Measurements from ENCODE around the gene CNOT8. TPM values are rescaled to one million over a fixed set of nuclear protein-coding genes. Genes with fewer than 3 reads are reported as not detected.

Gene CNOT8
- total and polyA plus RNA-seq, 9 of the 15 experiments (the other 6 are each of a cell fraction or from before 2014, with no cell fraction given): 15.2 to 68.9 (median 52.1) TPM

DNA sequence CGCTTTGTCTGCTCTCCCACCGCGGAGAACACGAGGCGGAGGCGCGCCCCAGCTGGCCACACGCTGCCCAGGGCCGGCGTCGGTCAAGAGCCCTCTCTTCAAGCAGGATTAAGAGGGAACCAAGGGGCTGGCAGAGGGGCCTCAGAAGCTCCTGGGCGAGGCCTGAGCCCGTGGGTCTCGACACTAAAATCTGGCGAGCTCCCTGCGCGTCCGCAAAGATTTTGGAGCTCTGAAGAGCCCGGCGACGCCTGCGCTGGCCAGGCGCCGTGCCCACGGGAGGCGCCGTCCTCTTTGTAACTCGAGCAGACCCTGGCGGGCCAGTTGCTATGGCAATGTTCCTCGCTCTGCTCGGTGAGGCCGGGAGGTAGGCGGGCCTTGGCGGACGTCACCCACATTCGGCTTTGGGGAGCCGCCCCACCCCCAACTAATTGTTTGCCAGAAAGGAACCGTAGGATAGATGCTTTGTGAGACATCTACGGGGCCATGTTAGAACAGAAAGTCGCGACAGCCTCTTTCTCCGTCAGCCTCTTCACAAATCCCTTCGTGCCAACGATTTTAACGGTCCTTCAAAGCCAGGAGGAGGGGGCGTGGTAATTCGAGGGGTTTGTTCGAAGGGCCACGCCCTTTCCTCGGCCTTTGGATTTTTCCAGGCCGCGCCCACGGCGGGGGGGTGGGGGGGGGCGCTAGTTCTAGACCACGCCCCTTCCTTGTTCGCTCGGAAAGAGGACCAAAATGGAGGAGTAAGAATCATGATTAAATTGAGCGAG is 714 bp upstream of the CNOT8 start:
- Histone ChIP-seq H3K79me2 (ENCODE audit: control insufficient read depth, insufficient read depth, low read length) (peaks cover 44% of the 10 kb centered on the region), H3K27me3 (ENCODE audit: control insufficient read depth in 2 of 2, insufficient read depth in 2 of 2, low read length in 2 of 2) (no peaks in the 10 kb centered on the region), H3K4me1 (replicated peaks in 1 of 2; ENCODE audit: control insufficient read depth in 2 of 2, insufficient read depth in 2 of 2, low read length in 2 of 2) (peaks cover 17 to 31% of the 10 kb centered on the region in 2 experiments; a peak in 4 of 5 replicates), H3K9me1 (ENCODE audit: control insufficient read depth, insufficient read depth, low read length) (no peaks in the 10 kb centered on the region), H3K4me2 (ENCODE audit: insufficient read depth, low read length) (peak overlapping the region; percentile 96), H2AFZ (ENCODE audit: low read depth, low read length) (peak overlapping the region; percentile 95), H3K4me3 (peak overlapping the region; percentile 88), H3K9ac (ENCODE audit: insufficient read depth in 1 of 2, low read depth in 2 of 2, low read length in 2 of 2) (peak overlapping the region; percentile 87 to 97), H3K9me3 (replicated peaks; ENCODE audit: control insufficient read depth, insufficient read depth, low read depth, low read length) (no peaks in the 10 kb centered on the region), H4K20me1 (replicated peaks; ENCODE audit: control insufficient read depth, insufficient read depth, low read length) (no peaks in the 10 kb centered on the region; the same call in 1 of the 2 replicates), H3K36me3 (ENCODE audit: control insufficient read depth, insufficient read depth, low read length) (peaks cover 8% of the 10 kb centered on the region), H3K27ac (ENCODE audit: extremely low read depth, low read depth, low read length) (peak overlapping the region; percentile 95)
- in situ Hi-C loops (cut with MboI): no loop called here
- WGBS (ENCODE audit: insufficient coverage, low coverage, missing lambda C conversion rate): under 1% methylated on average over 54 of the region's 59 CpGs
- ChIA-PET POLR2A (interaction anchor here (0.6 to 2.9 kb wide), 15 partner anchors 10 to 822 kb away, joined by 3 to 20 read pairs (median 4); no protein-coding TSS in a partner anchor), CTCF (ENCODE audit: low intra/inter-chr PET ratio) (no interaction called here)
- no peak for FAIRE-seq
- DNase-seq (ENCODE audit: extremely low read depth in 1 of 4, low spot score in 3 of 4): peak; percentile 82 to 95 (median 87)
- intact Hi-C loops (cut with micrococcal nuclease): loop anchor here (1.0 to 2.0 kb wide), 3 partner anchors 22 to 103 kb away; partner anchors contain the start of gene LARP1
- ATAC-seq: peak; percentile 86
- BruUV-seq (replicated peaks): TSS peak; percentile 89
- TF ChIP-seq CBFA2T2 (conservative IDR thresholded peaks at IDR 0.05) (no peak), ESRRB (CRISPR knock-in tag; IDR thresholded peaks at IDR 0.05; ENCODE audit: borderline replicate concordance) (no peak), POLR2G (IDR thresholded peaks at IDR 0.05; ENCODE audit: low read depth, low read length) (peak; percentile 85), ELK3 (CRISPR knock-in tag; IDR thresholded peaks at IDR 0.05) (no peak), YBX1 (IDR thresholded peaks at IDR 0.05) (no peak), ASH1L (IDR thresholded peaks at IDR 0.05; ENCODE audit: borderline replicate concordance, low read depth, partially characterized antibody) (no peak), NFIC (IDR thresholded peaks at IDR 0.05) (peak; percentile 50), ZNF512 (tag; IDR thresholded peaks at IDR 0.05) (no peak), ZFP1 (CRISPR knock-in tag; IDR thresholded peaks at IDR 0.05) (no peak), ZNF263 (CRISPR knock-in tag; IDR thresholded peaks at IDR 0.05; ENCODE audit: borderline replicate concordance) (no peak), HSF4 (CRISPR knock-in tag; IDR thresholded peaks at IDR 0.05; ENCODE audit: borderline replicate concordance) (no peak)
- TF ChIP-seq, protein P1, sequence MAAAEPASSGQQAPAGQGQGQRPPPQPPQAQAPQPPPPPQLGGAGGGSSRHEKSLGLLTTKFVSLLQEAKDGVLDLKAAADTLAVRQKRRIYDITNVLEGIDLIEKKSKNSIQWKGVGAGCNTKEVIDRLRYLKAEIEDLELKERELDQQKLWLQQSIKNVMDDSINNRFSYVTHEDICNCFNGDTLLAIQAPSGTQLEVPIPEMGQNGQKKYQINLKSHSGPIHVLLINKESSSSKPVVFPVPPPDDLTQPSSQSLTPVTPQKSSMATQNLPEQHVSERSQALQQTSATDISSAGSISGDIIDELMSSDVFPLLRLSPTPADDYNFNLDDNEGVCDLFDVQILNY (CRISPR knock-in tag; IDR thresholded peaks at IDR 0.05): peak; percentile 68; the same call in 1 of the 2 replicates
- TF ChIP-seq, protein P2, sequence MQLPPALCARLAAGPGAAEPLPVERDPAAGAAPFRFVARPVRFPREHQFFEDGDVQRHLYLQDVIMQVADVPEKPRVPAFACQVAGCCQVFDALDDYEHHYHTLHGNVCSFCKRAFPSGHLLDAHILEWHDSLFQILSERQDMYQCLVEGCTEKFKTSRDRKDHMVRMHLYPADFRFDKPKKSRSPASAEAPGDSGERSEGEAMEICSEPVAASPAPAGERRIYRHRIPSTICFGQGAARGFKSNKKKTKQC (CRISPR knock-in tag; IDR thresholded peaks at IDR 0.05): peak; percentile 78
- TF ChIP-seq, protein P3, sequence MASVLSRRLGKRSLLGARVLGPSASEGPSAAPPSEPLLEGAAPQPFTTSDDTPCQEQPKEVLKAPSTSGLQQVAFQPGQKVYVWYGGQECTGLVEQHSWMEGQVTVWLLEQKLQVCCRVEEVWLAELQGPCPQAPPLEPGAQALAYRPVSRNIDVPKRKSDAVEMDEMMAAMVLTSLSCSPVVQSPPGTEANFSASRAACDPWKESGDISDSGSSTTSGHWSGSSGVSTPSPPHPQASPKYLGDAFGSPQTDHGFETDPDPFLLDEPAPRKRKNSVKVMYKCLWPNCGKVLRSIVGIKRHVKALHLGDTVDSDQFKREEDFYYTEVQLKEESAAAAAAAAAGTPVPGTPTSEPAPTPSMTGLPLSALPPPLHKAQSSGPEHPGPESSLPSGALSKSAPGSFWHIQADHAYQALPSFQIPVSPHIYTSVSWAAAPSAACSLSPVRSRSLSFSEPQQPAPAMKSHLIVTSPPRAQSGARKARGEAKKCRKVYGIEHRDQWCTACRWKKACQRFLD (CRISPR knock-in tag; IDR thresholded peaks at IDR 0.05): no peak; the same call in 1 of the 2 replicates
